K562 (cell line): ENCODE measurements around the gene POP5. TPM values are rescaled to one million over a fixed set of nuclear protein-coding genes. Genes with fewer than 3 reads are reported as not detected.

Source experiments
- ATF1 ChIP-seq, 2 experiments: fragments of 450-650 bp in 1 of 2; IDR thresholded peaks; 2 replicates each; pipeline ENCODE4 v1.6.1; 2016; ENCODE audit warnings: missing compliant biosample characterization in 1 of 2, missing genetic modification characterization in 1 of 2
- DACH1 ChIP-seq: fragments of 450-650 bp; IDR thresholded peaks from 2 replicates; pipeline ENCODE4 v1.6.1; 2018; ENCODE audit not compliant: partially characterized antibody
- DMBX1 ChIP-seq: fragments of 250-450 bp; sonication (Bioruptor Pico); IDR thresholded peaks from 2 replicates; pipeline ENCODE4 v1.8.0; 2022; ENCODE audit warnings: inconsistent platforms, mild to moderate bottlenecking, moderate library complexity, borderline replicate concordance
- DPF2 ChIP-seq: fragments of 450-650 bp; IDR thresholded peaks from 2 replicates; pipeline ENCODE4 v1.6.1; 2016
- EHMT2 ChIP-seq: fragments of 450-650 bp; IDR thresholded peaks from 2 replicates; pipeline ENCODE4 v1.6.1; 2018; ENCODE audit warnings: antibody characterized with exemption
- ETV6 ChIP-seq, 3 experiments: fragments of 150-350 bp in 1 of 3; sonication (generic) in 1 of 3; formaldehyde crosslinking in 1 of 3; IDR thresholded peaks; 2 replicates each; pipeline versions ENCODE4 v1.6.1 to v1.8.0; 2014 to 2022; ENCODE audit warnings: borderline replicate concordance in 2 of 3, low read depth in 2 of 3, antibody characterized with exemption in 1 of 3, low read length in 1 of 3, mild to moderate bottlenecking in 1 of 3, missing genetic modification reagents in 1 of 3
- JUN ChIP-seq, 2 experiments: sonication (generic) in 1 of 2; formaldehyde crosslinking in 1 of 2; IDR thresholded peaks; 2 replicates each; pipeline versions ENCODE4 v1.6.1 to v1.8.0; 2012 to 2022; ENCODE audit warnings: borderline replicate concordance in 2 of 2, mild to moderate bottlenecking in 2 of 2, improper control_type of control experiment in 1 of 2, low read depth in 1 of 2, low read length in 1 of 2, missing genetic modification reagents in 1 of 2
- KAT7 ChIP-seq: sonication (generic); formaldehyde crosslinking; IDR thresholded peaks from 2 replicates; pipeline ENCODE4 v1.8.0; 2022; ENCODE audit warnings: missing genetic modification reagents, mild to moderate bottlenecking, borderline replicate concordance
- PML ChIP-seq: IDR thresholded peaks from 2 replicates; pipeline ENCODE4 v1.6.1; 2012; ENCODE audit warnings: low read length, inconsistent platforms
- SMARCB1 ChIP-seq: IDR thresholded peaks from 2 replicates; pipeline ENCODE4 v1.6.1; 2011; ENCODE audit warnings: improper control_type of control experiment, low read depth; ENCODE audit not compliant: insufficient read length
- TAL1 ChIP-seq: fragments of 450-650 bp; IDR thresholded peaks from 2 replicates; pipeline ENCODE4 v1.6.1; 2016; ENCODE audit warnings: mild to moderate bottlenecking
- ZFP1 ChIP-seq: fragments of 450-650 bp; formaldehyde crosslinking; IDR thresholded peaks from 2 replicates; pipeline ENCODE4 v1.4.0; 2020; ENCODE audit warnings: mild to moderate bottlenecking, mixed read lengths
- ZKSCAN3 ChIP-seq: fragments of 250-450 bp; sonication (Bioruptor Pico); IDR thresholded peaks from 2 replicates; pipeline ENCODE4 v1.4.0; 2020
- ZNF175 ChIP-seq: fragments of 200-800 bp; sonication (Bioruptor generic); IDR thresholded peaks from 2 replicates; pipeline ENCODE4 v1.6.1; 2016; ENCODE audit warnings: low read depth, mild to moderate bottlenecking, missing genetic modification characterization, missing compliant biosample characterization
- ZNF584 ChIP-seq: fragments of 200-800 bp; sonication (Bioruptor generic); IDR thresholded peaks from 2 replicates; pipeline ENCODE4 v1.6.1; 2016; ENCODE audit warnings: low read depth, mild to moderate bottlenecking, missing genetic modification characterization, missing compliant biosample characterization
- polyA plus RNA-seq, 8 experiments: library from polyadenylated mRNA; depleted of rRNA in 4 of 8; stranded (reverse) in 5 of 8; unstranded in 3 of 8; fragments of >200 nt; fragmentation: Nextera tagmentation in 2 of 8; fragmentation: Illumina TruSeq in 1 of 8; extraction: Ambion mirVana in 2 of 8; extraction: Trizol in 1 of 8; gene quantifications; 2 replicates each; pipeline versions ENCODE4 v1.2.1 to v1.2.3, GENCODE V29; 2011 to 2014; ENCODE audit warnings: inconsistent platforms in 1 of 8, missing spikeins in 1 of 8
- total RNA-seq, 7 experiments: library from RNA; depleted of rRNA in 6 of 7; stranded (reverse); fragments of >200 nt in 6 of 7; fragmentation: Illumina TruSeq in 2 of 7; extraction: Trizol in 2 of 7; gene quantifications; 2 replicates each; pipeline versions ENCODE4 v1.2.1 to v1.2.3, GENCODE V29; 2011 to 2021; ENCODE audit warnings: low replicate concordance in 1 of 7
- TF ChIP-seq, protein P1 (sequence below), 3 experiments: fragments of 200-800 bp in 1 of 3; fragments of 250-450 bp in 1 of 3; fragments of 450-650 bp in 1 of 3; sonication (Bioruptor Pico) in 1 of 3; sonication (Bioruptor generic) in 1 of 3; formaldehyde crosslinking in 1 of 3; IDR thresholded peaks; 2 replicates each; pipeline versions ENCODE4 v1.6.1 to v1.8.0; 2016 to 2022; ENCODE audit warnings: mild to moderate bottlenecking in 2 of 3, missing genetic modification characterization in 2 of 3, missing compliant biosample characterization in 1 of 3, moderate library complexity in 1 of 3
- TF ChIP-seq, protein P2 (sequence below): sonication (generic); formaldehyde crosslinking; IDR thresholded peaks from 2 replicates; pipeline ENCODE4 v1.8.1; 2022; ENCODE audit warnings: missing genetic modification reagents
- TF ChIP-seq, protein P3 (sequence below): sonication (generic); formaldehyde crosslinking; IDR thresholded peaks from 2 replicates; pipeline ENCODE4 v1.8.0; 2023; ENCODE audit warnings: missing genetic modification reagents, mild to moderate bottlenecking, borderline replicate concordance

Gene POP5
- total and polyA plus RNA-seq, 9 of the 15 experiments (the other 6 are each of a cell fraction or from before 2014, with no cell fraction given), result 57.5 to 253 (median 73.8) TPM

DNA sequence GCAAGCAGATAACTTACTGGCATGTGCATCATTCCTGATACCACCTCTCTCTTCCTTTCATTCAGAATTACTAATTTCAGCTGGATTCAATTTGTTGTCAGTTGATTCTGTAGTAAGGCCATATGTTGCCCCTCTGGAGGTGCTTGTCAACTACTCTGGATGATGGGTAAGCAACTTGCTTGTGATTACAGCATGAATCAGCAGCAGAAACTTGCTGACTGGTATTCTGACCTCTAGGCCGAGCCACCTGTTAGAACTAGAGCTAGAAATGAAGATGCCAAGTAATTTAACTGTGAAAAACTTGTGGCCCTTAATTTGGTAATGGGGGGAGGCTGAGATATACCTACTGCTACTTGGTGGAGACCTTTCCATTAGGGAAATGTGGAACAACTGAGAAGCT, 41.9 kb downstream of the POP5 start (continued):
- TF ChIP-seq ZNF584 (CRISPR knock-in tag) (no peak), ZNF175 (CRISPR knock-in tag) (no peak), PML (no peak), DACH1 (no peak), TAL1 (peak; percentile 27; the same call in 1 of the 2 replicates), DPF2 (peak; percentile 22; the same call in 1 of the 2 replicates), SMARCB1 (no peak), EHMT2 (no peak), DMBX1 (CRISPR knock-in tag) (no peak), ATF1 (CRISPR knock-in tag; IDR thresholded peaks at IDR 0.05) (no peak), ATF1 (tag; IDR thresholded peaks at IDR 0.05) (no peak), ZKSCAN3 (CRISPR knock-in tag) (no peak), ZFP1 (CRISPR knock-in tag) (no peak), ETV6 (IDR thresholded peaks at IDR 0.05; ENCODE audit: borderline replicate concordance in 1 of 2, low read depth in 2 of 2, low read length in 1 of 2) (no peak), ETV6 (CRISPR knock-in tag; IDR thresholded peaks at IDR 0.05; ENCODE audit: borderline replicate concordance) (no peak), KAT7 (CRISPR knock-in tag) (no peak), JUN (IDR thresholded peaks at IDR 0.05; ENCODE audit: borderline replicate concordance, low read depth, low read length) (no peak), JUN (CRISPR knock-in tag; IDR thresholded peaks at IDR 0.05; ENCODE audit: borderline replicate concordance) (no peak)
- TF ChIP-seq, protein P1, sequence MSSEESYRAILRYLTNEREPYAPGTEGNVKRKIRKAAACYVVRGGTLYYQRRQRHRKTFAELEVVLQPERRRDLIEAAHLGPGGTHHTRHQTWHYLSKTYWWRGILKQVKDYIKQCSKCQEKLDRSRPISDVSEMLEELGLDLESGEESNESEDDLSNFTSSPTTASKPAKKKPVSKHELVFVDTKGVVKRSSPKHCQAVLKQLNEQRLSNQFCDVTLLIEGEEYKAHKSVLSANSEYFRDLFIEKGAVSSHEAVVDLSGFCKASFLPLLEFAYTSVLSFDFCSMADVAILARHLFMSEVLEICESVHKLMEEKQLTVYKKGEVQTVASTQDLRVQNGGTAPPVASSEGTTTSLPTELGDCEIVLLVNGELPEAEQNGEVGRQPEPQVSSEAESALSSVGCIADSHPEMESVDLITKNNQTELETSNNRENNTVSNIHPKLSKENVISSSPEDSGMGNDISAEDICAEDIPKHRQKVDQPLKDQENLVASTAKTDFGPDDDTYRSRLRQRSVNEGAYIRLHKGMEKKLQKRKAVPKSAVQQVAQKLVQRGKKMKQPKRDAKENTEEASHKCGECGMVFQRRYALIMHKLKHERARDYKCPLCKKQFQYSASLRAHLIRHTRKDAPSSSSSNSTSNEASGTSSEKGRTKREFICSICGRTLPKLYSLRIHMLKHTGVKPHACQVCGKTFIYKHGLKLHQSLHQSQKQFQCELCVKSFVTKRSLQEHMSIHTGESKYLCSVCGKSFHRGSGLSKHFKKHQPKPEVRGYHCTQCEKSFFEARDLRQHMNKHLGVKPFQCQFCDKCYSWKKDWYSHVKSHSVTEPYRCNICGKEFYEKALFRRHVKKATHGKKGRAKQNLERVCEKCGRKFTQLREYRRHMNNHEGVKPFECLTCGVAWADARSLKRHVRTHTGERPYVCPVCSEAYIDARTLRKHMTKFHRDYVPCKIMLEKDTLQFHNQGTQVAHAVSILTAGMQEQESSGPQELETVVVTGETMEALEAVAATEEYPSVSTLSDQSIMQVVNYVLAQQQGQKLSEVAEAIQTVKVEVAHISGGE (CRISPR knock-in tag; IDR thresholded peaks at IDR 0.05), result no peak
- TF ChIP-seq, protein P2, sequence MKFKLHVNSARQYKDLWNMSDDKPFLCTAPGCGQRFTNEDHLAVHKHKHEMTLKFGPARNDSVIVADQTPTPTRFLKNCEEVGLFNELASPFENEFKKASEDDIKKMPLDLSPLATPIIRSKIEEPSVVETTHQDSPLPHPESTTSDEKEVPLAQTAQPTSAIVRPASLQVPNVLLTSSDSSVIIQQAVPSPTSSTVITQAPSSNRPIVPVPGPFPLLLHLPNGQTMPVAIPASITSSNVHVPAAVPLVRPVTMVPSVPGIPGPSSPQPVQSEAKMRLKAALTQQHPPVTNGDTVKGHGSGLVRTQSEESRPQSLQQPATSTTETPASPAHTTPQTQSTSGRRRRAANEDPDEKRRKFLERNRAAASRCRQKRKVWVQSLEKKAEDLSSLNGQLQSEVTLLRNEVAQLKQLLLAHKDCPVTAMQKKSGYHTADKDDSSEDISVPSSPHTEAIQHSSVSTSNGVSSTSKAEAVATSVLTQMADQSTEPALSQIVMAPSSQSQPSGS (CRISPR knock-in tag), result no peak
- TF ChIP-seq, protein P3, sequence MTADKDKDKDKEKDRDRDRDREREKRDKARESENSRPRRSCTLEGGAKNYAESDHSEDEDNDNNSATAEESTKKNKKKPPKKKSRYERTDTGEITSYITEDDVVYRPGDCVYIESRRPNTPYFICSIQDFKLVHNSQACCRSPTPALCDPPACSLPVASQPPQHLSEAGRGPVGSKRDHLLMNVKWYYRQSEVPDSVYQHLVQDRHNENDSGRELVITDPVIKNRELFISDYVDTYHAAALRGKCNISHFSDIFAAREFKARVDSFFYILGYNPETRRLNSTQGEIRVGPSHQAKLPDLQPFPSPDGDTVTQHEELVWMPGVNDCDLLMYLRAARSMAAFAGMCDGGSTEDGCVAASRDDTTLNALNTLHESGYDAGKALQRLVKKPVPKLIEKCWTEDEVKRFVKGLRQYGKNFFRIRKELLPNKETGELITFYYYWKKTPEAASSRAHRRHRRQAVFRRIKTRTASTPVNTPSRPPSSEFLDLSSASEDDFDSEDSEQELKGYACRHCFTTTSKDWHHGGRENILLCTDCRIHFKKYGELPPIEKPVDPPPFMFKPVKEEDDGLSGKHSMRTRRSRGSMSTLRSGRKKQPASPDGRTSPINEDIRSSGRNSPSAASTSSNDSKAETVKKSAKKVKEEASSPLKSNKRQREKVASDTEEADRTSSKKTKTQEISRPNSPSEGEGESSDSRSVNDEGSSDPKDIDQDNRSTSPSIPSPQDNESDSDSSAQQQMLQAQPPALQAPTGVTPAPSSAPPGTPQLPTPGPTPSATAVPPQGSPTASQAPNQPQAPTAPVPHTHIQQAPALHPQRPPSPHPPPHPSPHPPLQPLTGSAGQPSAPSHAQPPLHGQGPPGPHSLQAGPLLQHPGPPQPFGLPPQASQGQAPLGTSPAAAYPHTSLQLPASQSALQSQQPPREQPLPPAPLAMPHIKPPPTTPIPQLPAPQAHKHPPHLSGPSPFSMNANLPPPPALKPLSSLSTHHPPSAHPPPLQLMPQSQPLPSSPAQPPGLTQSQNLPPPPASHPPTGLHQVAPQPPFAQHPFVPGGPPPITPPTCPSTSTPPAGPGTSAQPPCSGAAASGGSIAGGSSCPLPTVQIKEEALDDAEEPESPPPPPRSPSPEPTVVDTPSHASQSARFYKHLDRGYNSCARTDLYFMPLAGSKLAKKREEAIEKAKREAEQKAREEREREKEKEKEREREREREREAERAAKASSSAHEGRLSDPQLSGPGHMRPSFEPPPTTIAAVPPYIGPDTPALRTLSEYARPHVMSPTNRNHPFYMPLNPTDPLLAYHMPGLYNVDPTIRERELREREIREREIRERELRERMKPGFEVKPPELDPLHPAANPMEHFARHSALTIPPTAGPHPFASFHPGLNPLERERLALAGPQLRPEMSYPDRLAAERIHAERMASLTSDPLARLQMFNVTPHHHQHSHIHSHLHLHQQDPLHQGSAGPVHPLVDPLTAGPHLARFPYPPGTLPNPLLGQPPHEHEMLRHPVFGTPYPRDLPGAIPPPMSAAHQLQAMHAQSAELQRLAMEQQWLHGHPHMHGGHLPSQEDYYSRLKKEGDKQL (CRISPR knock-in tag), result no peak
